Neutrophil (primary cell): Measurements from ENCODE around the gene PLXNA1.

Experiments used
- H3K27ac ChIP-seq: fragments of 200-600 bp; sonication (generic); 2 replicates; pipeline ENCODE4 v1.5.1; 2016; ENCODE audit warnings: mild to moderate bottlenecking, moderate library complexity
- H3K27me3 ChIP-seq: fragments of 200-600 bp; sonication (generic); 2 replicates; pipeline ENCODE4 v1.6.0; 2016; ENCODE audit warnings: mild to moderate bottlenecking
- H3K36me3 ChIP-seq: fragments of 200-600 bp; sonication (generic); 2 replicates; pipeline ENCODE4 v1.5.1; 2017
- H3K4me1 ChIP-seq, 2 experiments: fragments of 200-600 bp in 1 of 2; sonication (generic) in 1 of 2; 1 replicate in 1 of 2; 2 replicates in 1 of 2; pipeline versions ENCODE4 v1.5.1 to v1.6.1; 2013 to 2016; ENCODE audit warnings: low read depth in 1 of 2, low read length in 1 of 2, mild to moderate bottlenecking in 1 of 2, moderate library complexity in 1 of 2; ENCODE audit not compliant: control insufficient read depth in 1 of 2, insufficient read depth in 1 of 2
- H3K4me3 ChIP-seq, 2 experiments: fragments of 200-600 bp in 1 of 2; sonication (generic) in 1 of 2; 1 replicate in 1 of 2; 2 replicates in 1 of 2; pipeline ENCODE4 v1.5.1; 2013 to 2016; ENCODE audit warnings: low read depth in 1 of 2, low read length in 1 of 2, mild to moderate bottlenecking in 1 of 2, moderate library complexity in 1 of 2
- H3K9me3 ChIP-seq: fragments of 200-600 bp; sonication (generic); 2 replicates; pipeline ENCODE4 v1.5.1; 2016
- CTCF ChIP-seq: fragments of 200-600 bp; sonication (generic); IDR thresholded peaks from 2 replicates; pipeline ENCODE4 v1.5.1; 2016; ENCODE audit warnings: antibody characterized with exemption

The PLXNA1 gene

GRCh38 chr3:126970921-126971320 is 12.0 kb upstream of the PLXNA1 start:
- Histone ChIP-seq H3K27ac (no peak overlapping the region), H3K36me3 (no peaks in the 10 kb centered on the region), H3K9me3 (no peaks in the 10 kb centered on the region), H3K27me3 (peaks cover 53% of the 10 kb centered on the region), H3K4me1 (no peaks in the 10 kb centered on the region), H3K4me3 (no peak overlapping the region)
- no peak for TF ChIP-seq CTCF

- Histone ChIP-seq H3K4me1 (no peaks in the 10 kb centered on the region), H3K4me3 (no peak overlapping the region), H3K36me3 (no peaks in the 10 kb centered on the region), H3K27ac (no peak overlapping the region), H3K9me3 (no peaks in the 10 kb centered on the region), H3K27me3 (peaks cover 58% of the 10 kb centered on the region)
- TF ChIP-seq CTCF = no peak
Observed at GRCh38 chr3:126971891-126972351, 11.0 kb upstream of the PLXNA1 start.

- H3K27ac ChIP-seq = no peak overlapping the region
- H3K9me3 ChIP-seq = no peaks in the 10 kb centered on the region
- peaks cover 61% of the 10 kb centered on the region for H3K27me3 ChIP-seq
- no peak overlapping the region for H3K4me3 ChIP-seq
- no peaks in the 10 kb centered on the region for H3K4me1 ChIP-seq
- no peak for TF ChIP-seq CTCF
- no peaks in the 10 kb centered on the region for H3K36me3 ChIP-seq
Observed at GRCh38 chr3:126972866-126973265, 10.0 kb upstream of the PLXNA1 start.

GRCh38 chr3:126973814-126974213 is 9.1 kb upstream of the PLXNA1 start:
- peaks cover 62% of the 10 kb centered on the region for H3K27me3 ChIP-seq
- TF ChIP-seq CTCF = no peak
- no peaks in the 10 kb centered on the region for H3K36me3 ChIP-seq
- H3K9me3 ChIP-seq = no peaks in the 10 kb centered on the region
- H3K4me3 ChIP-seq = no peak overlapping the region
- no peak overlapping the region for H3K27ac ChIP-seq
- no peaks in the 10 kb centered on the region for H3K4me1 ChIP-seq

GRCh38 chr3:126974756-126975155 is 8.2 kb upstream of the PLXNA1 start:
- Histone ChIP-seq H3K27me3 (peaks cover 67% of the 10 kb centered on the region), H3K4me1 (no peaks in the 10 kb centered on the region), H3K27ac (no peak overlapping the region), H3K9me3 (no peaks in the 10 kb centered on the region), H3K4me3 (no peak overlapping the region), H3K36me3 (no peaks in the 10 kb centered on the region)
- no peak for TF ChIP-seq CTCF

- no peak for TF ChIP-seq CTCF
- Histone ChIP-seq H3K4me1 (no peaks in the 10 kb centered on the region), H3K9me3 (no peaks in the 10 kb centered on the region), H3K27me3 (peaks cover 78% of the 10 kb centered on the region), H3K36me3 (no peaks in the 10 kb centered on the region), H3K27ac (no peak overlapping the region), H3K4me3 (no peak overlapping the region)
Observed at GRCh38 chr3:126976906-126977305, 6.0 kb upstream of the PLXNA1 start.
